HTERT RPE-1 (cell line): Measurements from ENCODE around the gene SLC18A3.

Source experiments
- in situ Hi-C: fragments of 300-500 bp; cut with MboI; formaldehyde crosslinking; loops from 4 replicates; pipeline ENCODE4 v1.14.3; 2020; ENCODE audit warnings: low sequenced_read_pairs

Gene SLC18A3

DNA sequence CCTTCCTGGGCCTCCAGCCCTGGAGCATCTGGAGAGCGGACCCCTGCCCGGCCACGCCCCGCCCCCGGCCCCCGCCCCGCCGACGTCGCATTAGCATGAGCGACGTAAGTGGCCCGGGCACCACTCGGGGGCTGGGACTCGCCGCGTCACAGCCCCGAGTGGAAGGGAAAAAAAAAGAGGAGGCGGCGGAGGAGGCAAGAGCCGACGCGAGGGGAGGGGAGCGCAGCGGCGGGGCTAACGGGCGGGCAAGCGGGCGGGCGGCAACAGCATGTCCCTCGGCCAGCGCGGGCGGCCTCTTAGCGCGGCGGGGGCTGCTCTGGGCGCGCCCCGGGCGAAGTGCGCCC lies at the start of gene SLC18A3:
Gene SLC18A3, plus strand, starts transcription at position 197 of the 344 bp plus-strand sequence. CDS start 431 bp downstream, outside the sequence.
- in situ Hi-C loops = no loop called here

DNA sequence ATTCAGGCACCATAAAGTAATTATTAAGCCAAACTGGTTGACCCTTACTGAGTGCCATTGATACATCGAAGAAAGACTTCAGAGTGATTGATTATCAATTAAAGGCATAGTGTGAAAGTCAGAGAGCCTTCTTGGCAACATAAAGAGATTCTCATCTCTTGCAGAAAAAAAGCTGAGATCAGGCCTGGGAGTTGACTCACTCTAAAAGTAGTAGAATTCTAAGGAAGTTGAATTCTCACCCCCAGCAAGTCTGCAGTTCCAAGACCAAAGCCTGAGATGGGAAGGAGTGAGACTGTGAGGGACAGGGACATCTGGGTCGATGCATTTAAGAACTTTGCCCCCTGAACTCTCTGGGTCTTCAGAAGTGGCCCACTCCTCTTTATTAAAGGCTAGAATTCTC lies 49.6 kb upstream of the SLC18A3 start:
- in situ Hi-C loops = no loop called here

DNA sequence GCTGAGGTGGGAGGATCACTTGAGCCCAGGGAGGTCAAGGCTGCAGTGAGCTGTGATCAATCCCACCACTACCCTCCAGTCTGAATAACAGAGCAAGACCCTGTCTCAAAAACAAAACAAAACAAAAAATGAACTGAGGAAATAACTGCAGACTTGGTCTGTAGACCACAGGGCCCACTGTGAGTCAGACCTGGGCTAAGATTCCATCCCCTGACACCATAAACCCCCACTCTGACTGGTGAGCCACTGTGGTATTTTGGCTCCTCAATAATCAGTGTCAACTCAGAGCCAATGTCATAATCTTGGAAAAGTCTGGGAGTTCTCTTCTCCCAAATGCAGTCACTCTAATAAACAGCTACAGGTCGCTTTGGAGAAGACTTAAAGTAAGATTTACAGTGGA lies 47.2 kb upstream of the SLC18A3 start:
- in situ Hi-C loops = no loop called here

DNA sequence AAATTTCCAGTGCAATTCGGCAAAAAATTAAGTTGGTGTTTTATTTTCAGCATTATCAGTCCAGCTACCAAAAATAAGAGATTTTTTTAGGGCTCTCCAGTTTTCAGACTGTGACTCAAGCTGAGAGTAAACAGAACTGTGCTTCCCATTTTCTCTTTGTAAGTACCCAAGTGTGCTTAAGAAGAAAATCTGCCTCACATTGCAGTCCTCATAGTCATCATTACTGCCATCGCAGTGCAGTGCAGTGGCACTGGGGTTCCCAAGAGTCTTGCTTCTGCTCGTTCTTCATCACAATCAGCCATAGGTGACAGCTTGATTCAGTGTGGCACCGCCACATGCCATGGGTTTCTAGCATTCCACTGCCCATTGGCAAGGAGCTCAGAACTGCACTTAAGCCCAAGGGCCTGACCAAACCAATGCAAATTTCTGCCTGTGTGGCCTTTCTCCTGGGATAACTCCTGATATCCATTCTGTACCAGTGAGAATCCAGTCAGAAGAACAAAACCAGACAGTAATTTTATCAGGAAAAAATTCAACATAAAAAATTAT lies 45.6 kb upstream of the SLC18A3 start:
- in situ Hi-C loops = no loop called here

DNA sequence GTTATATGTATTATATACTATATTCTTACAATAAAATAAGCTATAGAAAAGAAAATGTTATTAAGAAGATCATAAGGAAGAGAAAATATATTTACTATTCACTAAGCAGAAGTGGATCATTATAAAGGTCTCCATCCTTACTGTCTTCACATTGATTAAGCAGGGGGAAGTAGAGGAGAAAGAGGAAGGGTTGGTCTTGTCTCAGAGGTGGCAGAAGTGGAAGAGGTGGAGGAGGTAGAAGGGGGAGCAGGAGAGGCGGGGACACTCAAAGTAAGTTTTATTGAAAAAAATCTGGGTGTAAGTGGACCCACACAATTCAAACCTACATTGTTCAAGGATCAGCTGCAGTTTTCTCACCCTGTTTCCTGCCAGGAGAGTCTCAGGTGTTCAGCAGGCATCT lies 42.3 kb upstream of the SLC18A3 start:
- in situ Hi-C loops = no loop called here

DNA sequence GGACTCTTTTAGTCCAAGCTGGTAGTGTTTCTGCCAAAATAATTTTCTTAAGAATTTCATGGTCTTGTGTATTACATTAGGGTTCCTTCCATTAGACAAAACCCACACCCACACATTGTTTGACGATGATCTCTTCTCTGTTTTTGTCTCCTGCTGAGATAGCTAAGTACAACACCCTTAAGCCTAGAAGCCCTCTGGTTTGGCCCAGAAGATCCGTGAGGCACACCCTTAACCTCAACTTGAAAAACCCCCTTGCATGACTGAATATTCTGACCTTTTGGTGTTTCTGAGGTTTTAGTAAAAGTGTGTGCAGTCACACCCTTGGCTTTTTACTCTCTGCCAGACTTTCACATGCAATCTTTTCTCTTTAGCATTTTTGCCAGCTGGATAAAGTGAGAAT lies 41.9 kb upstream of the SLC18A3 start:
- in situ Hi-C loops = no loop called here

GRCh38 chr10:49569031-49569631 lies 41.0 kb upstream of the SLC18A3 start:
- in situ Hi-C loops = no loop called here

GRCh38 chr10:49571388-49571787 lies 38.7 kb upstream of the SLC18A3 start:
- in situ Hi-C loops = no loop called here

DNA sequence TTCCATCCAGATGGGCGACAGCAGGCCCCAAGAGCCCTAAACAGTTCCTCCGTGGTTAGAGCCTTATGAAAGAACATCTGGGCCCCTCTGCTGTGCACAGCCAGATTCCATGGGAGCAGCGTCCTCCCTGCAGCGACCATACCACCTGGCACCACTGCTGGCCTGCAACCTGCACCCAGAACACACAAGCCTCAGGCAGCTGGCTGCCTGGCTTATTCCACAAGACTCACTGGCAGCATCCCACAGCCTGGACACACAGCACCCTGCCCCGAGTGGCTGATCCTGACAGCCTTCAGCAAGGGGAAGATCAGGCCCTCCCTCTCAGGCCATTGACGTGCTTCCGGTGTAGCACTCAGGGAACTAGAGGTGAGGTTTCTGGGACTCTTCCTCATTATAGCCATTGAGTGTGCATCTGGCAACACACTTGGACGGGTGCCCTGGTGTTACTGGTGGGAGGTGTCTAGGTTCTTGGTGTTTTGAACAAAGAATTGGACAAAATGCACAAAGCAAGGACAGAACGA lies 37.5 kb upstream of the SLC18A3 start:
- in situ Hi-C loops = no loop called here

DNA sequence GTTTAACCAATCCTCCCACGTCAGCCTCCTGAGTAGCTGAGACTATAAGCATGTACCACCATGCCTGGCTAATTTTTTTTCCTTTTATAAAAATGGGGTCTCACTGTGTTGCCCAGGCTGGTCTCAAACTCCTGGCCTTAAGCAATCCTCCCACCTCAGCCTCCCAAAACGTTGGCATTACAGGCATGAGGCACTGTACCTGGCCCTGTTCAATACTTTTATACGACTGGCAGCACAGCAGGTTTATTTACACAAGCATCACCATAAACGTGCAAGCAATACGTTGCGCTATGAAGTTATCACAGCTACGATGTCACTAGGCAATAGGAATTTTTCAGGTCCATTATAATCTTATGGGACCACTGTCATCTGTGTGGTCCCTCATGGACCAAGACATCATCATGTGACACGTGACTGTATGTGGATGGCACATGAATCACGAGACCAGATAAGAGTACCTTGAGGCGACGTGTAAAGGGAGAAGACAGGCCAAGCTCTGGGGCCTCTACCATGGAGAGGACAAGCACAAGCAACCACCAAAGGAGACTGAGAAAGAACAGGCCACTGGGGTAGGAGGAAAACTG lies 34.5 kb upstream of the SLC18A3 start:
- in situ Hi-C loops = no loop called here

DNA sequence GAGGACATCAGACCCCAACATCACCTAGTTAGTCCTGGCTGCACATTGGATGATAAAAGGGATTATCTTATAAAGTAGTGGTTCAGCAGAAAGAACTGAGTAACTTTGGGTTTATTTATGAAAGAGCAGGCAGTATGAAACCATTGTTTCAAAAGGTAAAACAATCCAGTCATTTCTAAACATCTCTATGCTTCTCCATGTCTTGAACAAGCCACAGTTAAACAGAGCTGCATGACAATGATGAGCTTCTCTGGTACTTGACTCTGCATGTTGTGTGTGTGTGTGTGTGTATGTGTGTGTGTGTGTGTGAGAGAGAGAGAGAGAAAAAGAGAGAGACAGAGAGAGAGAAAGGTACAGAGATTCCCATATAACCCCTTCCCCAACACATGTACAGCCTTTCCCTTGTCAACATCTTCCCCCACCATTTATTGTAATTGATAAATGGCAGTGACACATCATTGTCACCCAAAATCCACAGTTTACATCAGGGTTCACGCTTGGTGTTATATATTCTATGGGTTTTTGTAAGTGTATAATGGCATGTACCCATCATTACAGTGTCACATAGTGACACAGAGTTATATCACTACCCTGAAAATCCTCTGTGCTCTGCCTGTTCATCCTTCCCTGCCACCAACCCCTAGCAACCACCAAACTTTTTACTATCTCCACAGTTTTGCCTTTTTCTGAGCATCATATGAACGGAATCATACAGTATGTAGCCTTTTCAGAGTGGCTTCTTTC lies 32.8 kb upstream of the SLC18A3 start:
- in situ Hi-C loops = no loop called here

DNA sequence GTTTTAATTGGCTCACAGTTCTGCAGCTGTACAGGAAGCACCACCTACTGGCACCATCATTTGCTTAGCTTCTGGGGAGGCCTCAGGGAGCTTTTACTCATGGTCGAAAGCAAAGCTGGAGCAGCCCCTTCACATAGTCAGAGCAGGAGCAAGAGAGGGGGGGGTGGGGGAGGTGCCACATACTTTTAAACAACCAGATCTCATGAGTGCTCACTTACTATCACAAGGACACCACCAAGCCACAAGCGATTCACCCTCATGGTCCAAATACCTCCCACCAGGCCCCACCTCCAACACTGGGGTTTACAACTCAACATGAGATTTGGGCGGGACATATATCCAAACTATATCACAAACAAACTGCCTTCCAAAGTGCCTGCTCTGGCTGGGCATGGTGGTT lies 31.7 kb upstream of the SLC18A3 start:
- in situ Hi-C loops = no loop called here

GRCh38 chr10:49579621-49580020 lies 30.5 kb upstream of the SLC18A3 start:
- in situ Hi-C loops = no loop called here

- in situ Hi-C loops = no loop called here
Observed at GRCh38 chr10:49585387-49585786, 24.7 kb upstream of the SLC18A3 start.

GRCh38 chr10:49587981-49588380 lies 22.1 kb upstream of the SLC18A3 start:
- in situ Hi-C loops = no loop called here

GRCh38 chr10:49592726-49593563 lies 17.2 kb upstream of the SLC18A3 start:
- in situ Hi-C loops = no loop called here

- in situ Hi-C loops = no loop called here
Observed at GRCh38 chr10:49593564-49593875, 16.6 kb upstream of the SLC18A3 start.

DNA sequence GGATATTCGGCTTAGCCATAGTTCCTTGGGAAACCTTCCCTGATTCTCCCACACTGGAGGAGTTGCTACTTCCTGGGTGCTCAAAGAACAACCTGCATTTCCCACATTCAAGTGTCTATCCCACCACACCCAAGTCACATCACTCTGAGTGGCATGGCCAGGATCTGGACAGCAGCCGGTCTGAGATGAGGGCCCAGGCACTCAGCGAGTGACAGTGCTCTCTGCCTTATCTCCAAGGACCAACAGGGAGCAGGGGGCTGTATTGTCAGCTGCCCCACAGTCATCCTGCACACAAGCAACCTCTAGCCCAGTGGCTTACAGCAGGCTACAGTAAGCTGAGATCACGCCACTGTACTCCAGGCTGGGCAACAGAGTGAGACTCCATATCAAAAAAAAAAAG lies 16.1 kb upstream of the SLC18A3 start:
- in situ Hi-C loops = no loop called here

DNA sequence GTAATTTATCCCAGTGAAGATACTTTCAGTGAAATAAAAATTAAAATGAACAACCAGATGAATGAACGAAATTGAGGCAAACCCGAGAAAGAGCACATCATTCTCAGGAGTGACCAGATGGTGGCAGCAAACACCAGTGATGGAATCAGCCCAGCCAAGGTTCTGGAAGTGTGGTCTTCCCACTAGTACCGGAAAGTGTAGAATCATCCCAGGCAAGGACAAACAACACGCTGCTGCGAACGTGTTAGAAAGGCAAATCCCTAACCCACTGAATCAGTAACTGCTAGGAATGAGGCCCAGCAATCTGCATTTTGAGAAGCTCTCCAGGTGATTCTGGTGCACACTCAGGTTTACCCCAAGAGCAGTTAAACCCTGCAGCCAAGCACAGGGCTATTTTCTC lies 15.5 kb upstream of the SLC18A3 start:
- in situ Hi-C loops = no loop called here

- in situ Hi-C loops = no loop called here
Observed at GRCh38 chr10:49595003-49595712, 15.0 kb upstream of the SLC18A3 start.
